ENCODE data around the gene GPR150. TPM values are rescaled to one million over a fixed set of nuclear protein-coding genes. Genes with fewer than 3 reads are reported as not detected.

The GPR150 gene
- total RNA-seq, 2 experiments from 2014 or later = not detected

- no peak for TF ChIP-seq EZH2phosphoT487 (IDR thresholded peaks at IDR 0.05; ENCODE audit: borderline replicate concordance, low read depth, low read length)
- no peak for TF ChIP-seq CTCF (conservative IDR thresholded peaks at IDR 0.05; ENCODE audit: low read length)
- BruUV-seq (replicated peaks) = no TSS peak
- POLR2A ChIA-PET = interaction anchor here (1.2 kb wide), 1 partner anchor 17 kb away, joined by 3 read pairs; no protein-coding TSS in a partner anchor
Measured at GRCh38 chr5:95605786-95606185, 14.1 kb upstream of the GPR150 start.

GRCh38 chr5:95606419-95606818, 13.5 kb upstream of the GPR150 start:
- no peak overlapping the region for H2AFZ ChIP-seq (ENCODE audit: low read length)
- intact Hi-C loops (cut with micrococcal nuclease; ENCODE audit: unreplicated experiment) = no loop called here
- H3K27ac ChIP-seq (ENCODE audit: low read depth, low read length, poor library complexity, severe bottlenecking) = no peak overlapping the region
- no peaks in the 10 kb centered on the region for H3K9me3 ChIP-seq (ENCODE audit: low read length)
- no peaks in the 10 kb centered on the region for H3K79me2 ChIP-seq (ENCODE audit: insufficient read depth, low read depth, low read length)
- no peak for DNase-seq (ENCODE audit: low spot score)
- no peak overlapping the region for H3K4me2 ChIP-seq (ENCODE audit: low read length)
- no peaks in the 10 kb centered on the region for H3K4me1 ChIP-seq (ENCODE audit: insufficient read depth, low read length, poor library complexity, severe bottlenecking)
- CTCF ChIA-PET (ENCODE audit: unreplicated experiment) = no interaction called here
- H3K9me2 ChIP-seq (ENCODE audit: insufficient read depth, low read length) = no peaks in the 10 kb centered on the region
- no peak overlapping the region for H3K4me3 ChIP-seq (ENCODE audit: low read depth, low read length, poor library complexity, severe bottlenecking)
- BruUV-seq (replicated peaks) = no TSS peak
- H3K36me3 ChIP-seq (ENCODE audit: insufficient read depth, low read length) = 0 out of 2 replicates have a peak, but pooled peaks cover 3% of the 10 kb centered on the region
- TF ChIP-seq EZH2phosphoT487 (IDR thresholded peaks at IDR 0.05; ENCODE audit: borderline replicate concordance, low read depth, low read length) = no peak
- TF ChIP-seq CTCF (conservative IDR thresholded peaks at IDR 0.05; ENCODE audit: low read length) = no peak
- POLR2A ChIA-PET = interaction anchor here (1.2 kb wide), 1 partner anchor 16 kb away, joined by 3 read pairs; no protein-coding TSS in a partner anchor
- H4K20me1 ChIP-seq (ENCODE audit: insufficient read depth, low read length) = no peaks in the 10 kb centered on the region

More at GRCh38 chr5:95605786-95606185, 14.1 kb upstream of the GPR150 start:
- H2AFZ ChIP-seq (ENCODE audit: low read length) = no peak overlapping the region
- CTCF ChIA-PET (ENCODE audit: unreplicated experiment) = no interaction called here
- no peak overlapping the region for H3K27ac ChIP-seq (ENCODE audit: low read depth, low read length, poor library complexity, severe bottlenecking)
- no peaks in the 10 kb centered on the region for H3K4me1 ChIP-seq (ENCODE audit: insufficient read depth, low read length, poor library complexity, severe bottlenecking)
- H3K4me2 ChIP-seq (ENCODE audit: low read length) = no peak overlapping the region
- no peak for DNase-seq (ENCODE audit: low spot score)
- no peaks in the 10 kb centered on the region for H3K79me2 ChIP-seq (ENCODE audit: insufficient read depth, low read depth, low read length)
- H3K9me2 ChIP-seq (ENCODE audit: insufficient read depth, low read length) = no peaks in the 10 kb centered on the region
- H4K20me1 ChIP-seq (ENCODE audit: insufficient read depth, low read length) = no peaks in the 10 kb centered on the region
- no peaks in the 10 kb centered on the region for H3K9me3 ChIP-seq (ENCODE audit: low read length)
- 0 out of 2 replicates have a peak, but pooled peaks cover 3% of the 10 kb centered on the region for H3K36me3 ChIP-seq (ENCODE audit: insufficient read depth, low read length)
- H3K4me3 ChIP-seq (ENCODE audit: low read depth, low read length, poor library complexity, severe bottlenecking) = no peak overlapping the region
- intact Hi-C loops (cut with micrococcal nuclease; ENCODE audit: unreplicated experiment) = no loop called here

GRCh38 chr5:95609711-95610110, 10.2 kb upstream of the GPR150 start:
- no peaks in the 10 kb centered on the region for H4K20me1 ChIP-seq (ENCODE audit: insufficient read depth, low read length)

More at GRCh38 chr5:95609711-95610110, 10.2 kb upstream of the GPR150 start:
- H3K4me3 ChIP-seq (ENCODE audit: low read depth, low read length, poor library complexity, severe bottlenecking) = no peak overlapping the region
- no peaks in the 10 kb centered on the region for H3K9me3 ChIP-seq (ENCODE audit: low read length)
- H3K27ac ChIP-seq (ENCODE audit: low read depth, low read length, poor library complexity, severe bottlenecking) = no peak overlapping the region
- H3K4me1 ChIP-seq (ENCODE audit: insufficient read depth, low read length, poor library complexity, severe bottlenecking) = no peaks in the 10 kb centered on the region
- intact Hi-C loops (cut with micrococcal nuclease; ENCODE audit: unreplicated experiment) = no loop called here
- CTCF ChIA-PET (ENCODE audit: unreplicated experiment) = no interaction called here
- DNase-seq (ENCODE audit: low spot score) = no peak
- TF ChIP-seq CTCF (conservative IDR thresholded peaks at IDR 0.05; ENCODE audit: low read length) = no peak
- TF ChIP-seq EZH2phosphoT487 (IDR thresholded peaks at IDR 0.05; ENCODE audit: borderline replicate concordance, low read depth, low read length) = no peak
- POLR2A ChIA-PET = interaction anchor here (0.5 to 1.1 kb wide), 2 partner anchors 13 to 105 kb away, joined by 4 to 8 read pairs; no protein-coding TSS in a partner anchor
- H3K36me3 ChIP-seq (ENCODE audit: insufficient read depth, low read length) = no peaks in the 10 kb centered on the region
- no peak overlapping the region for H3K4me2 ChIP-seq (ENCODE audit: low read length)
- no peak overlapping the region for H2AFZ ChIP-seq (ENCODE audit: low read length)
- H3K79me2 ChIP-seq (ENCODE audit: insufficient read depth, low read depth, low read length) = no peaks in the 10 kb centered on the region
- H3K9me2 ChIP-seq (ENCODE audit: insufficient read depth, low read length) = no peaks in the 10 kb centered on the region
- BruUV-seq (replicated peaks) = no TSS peak

All from OCI-LY7 (cell line).